K562 (cell line): ENCODE results near the gene TTC31. TPM values are rescaled to one million over a fixed set of nuclear protein-coding genes. Genes with fewer than 3 reads are reported as not detected.

Experiments used
- ATF1 ChIP-seq, 2 experiments: fragments of 450-650 bp in 1 of 2; IDR thresholded peaks; 2 replicates each; pipeline ENCODE4 v1.6.1; 2016; ENCODE audit warnings: missing compliant biosample characterization in 1 of 2, missing genetic modification characterization in 1 of 2
- CBFA2T2 ChIP-seq: fragments of 450-650 bp; conservative IDR thresholded peaks from 2 replicates; pipeline ENCODE4 v1.6.1; 2017; ENCODE audit warnings: mild to moderate bottlenecking
- CREB1 ChIP-seq, 2 experiments: sonication (generic) in 1 of 2; formaldehyde crosslinking in 1 of 2; IDR thresholded peaks; 2 replicates each; pipeline versions ENCODE4 v1.6.1 to v1.8.0; 2012 to 2022; ENCODE audit warnings: inconsistent platforms in 1 of 2, mild to moderate bottlenecking in 1 of 2, missing genetic modification reagents in 1 of 2, moderate library complexity in 1 of 2
- FOXO4 ChIP-seq: fragments of 450-650 bp; formaldehyde crosslinking; IDR thresholded peaks from 2 replicates; pipeline ENCODE4 v1.4.0; 2020; ENCODE audit warnings: mild to moderate bottlenecking, moderate library complexity
- KLF6 ChIP-seq: fragments of 250-450 bp; sonication (Bioruptor Pico); IDR thresholded peaks from 2 replicates; pipeline ENCODE4 v1.4.0; 2020; ENCODE audit warnings: mild to moderate bottlenecking, moderate library complexity, borderline replicate concordance
- MITF ChIP-seq: IDR thresholded peaks from 2 replicates; pipeline ENCODE4 v1.6.1; 2014; ENCODE audit warnings: antibody characterized with exemption
- MTA1 ChIP-seq: fragments of 450-650 bp; IDR thresholded peaks from 2 replicates; pipeline ENCODE4 v1.6.1; 2017; ENCODE audit warnings: borderline replicate concordance
- MXI1 ChIP-seq: IDR thresholded peaks from 2 replicates; pipeline ENCODE4 v1.6.1; 2011; ENCODE audit warnings: low read depth, mild to moderate bottlenecking, improper control_type of control experiment, low read length
- SNIP1 ChIP-seq: fragments of 450-650 bp; IDR thresholded peaks from 2 replicates; pipeline ENCODE4 v1.7.1; 2017; ENCODE audit warnings: low read depth, mild to moderate bottlenecking
- TEAD1 ChIP-seq, 2 experiments: fragments of 450-650 bp in 1 of 2; sonication (generic) in 1 of 2; formaldehyde crosslinking; IDR thresholded peaks; 2 replicates each; pipeline versions ENCODE4 v1.4.0 to v1.8.0; 2020 to 2022; ENCODE audit warnings: mild to moderate bottlenecking in 2 of 2, missing genetic modification reagents in 1 of 2
- YBX1 ChIP-seq: fragments of 450-650 bp; IDR thresholded peaks from 2 replicates; pipeline ENCODE4 v1.7.1; 2016; ENCODE audit warnings: mild to moderate bottlenecking
- ZNF639 ChIP-seq, 2 experiments: fragments of 200-800 bp in 1 of 2; sonication (Bioruptor generic) in 1 of 2; sonication (generic) in 1 of 2; formaldehyde crosslinking in 1 of 2; IDR thresholded peaks in 1 of 2; conservative IDR thresholded peaks in 1 of 2; 2 replicates each; pipeline versions ENCODE4 v1.5.0 to v1.6.1; 2016 to 2020; ENCODE audit warnings: missing compliant biosample characterization in 1 of 2, missing genetic modification characterization in 1 of 2, missing genetic modification reagents in 1 of 2
- polyA plus RNA-seq, 8 experiments: library from polyadenylated mRNA; depleted of rRNA in 4 of 8; stranded (reverse) in 5 of 8; unstranded in 3 of 8; fragments of >200 nt; fragmentation: Nextera tagmentation in 2 of 8; fragmentation: Illumina TruSeq in 1 of 8; extraction: Ambion mirVana in 2 of 8; extraction: Trizol in 1 of 8; gene quantifications; 2 replicates each; pipeline versions ENCODE4 v1.2.1 to v1.2.3, GENCODE V29; 2011 to 2014; ENCODE audit warnings: inconsistent platforms in 1 of 8, missing spikeins in 1 of 8
- total RNA-seq, 7 experiments: library from RNA; depleted of rRNA in 6 of 7; stranded (reverse); fragments of >200 nt in 6 of 7; fragmentation: Illumina TruSeq in 2 of 7; extraction: Trizol in 2 of 7; gene quantifications; 2 replicates each; pipeline versions ENCODE4 v1.2.1 to v1.2.3, GENCODE V29; 2011 to 2021; ENCODE audit warnings: low replicate concordance in 1 of 7
- TF ChIP-seq, protein P1 (sequence below): fragments of 450-650 bp; IDR thresholded peaks from 2 replicates; pipeline ENCODE4 v1.6.1; 2016; ENCODE audit warnings: low read depth

Gene TTC31
- total and polyA plus RNA-seq, 9 of the 15 experiments (the other 6 are each of a cell fraction or from before 2014, with no cell fraction given) = 4.7 to 30.5 (median 15.9) TPM

- TF ChIP-seq, protein P1, sequence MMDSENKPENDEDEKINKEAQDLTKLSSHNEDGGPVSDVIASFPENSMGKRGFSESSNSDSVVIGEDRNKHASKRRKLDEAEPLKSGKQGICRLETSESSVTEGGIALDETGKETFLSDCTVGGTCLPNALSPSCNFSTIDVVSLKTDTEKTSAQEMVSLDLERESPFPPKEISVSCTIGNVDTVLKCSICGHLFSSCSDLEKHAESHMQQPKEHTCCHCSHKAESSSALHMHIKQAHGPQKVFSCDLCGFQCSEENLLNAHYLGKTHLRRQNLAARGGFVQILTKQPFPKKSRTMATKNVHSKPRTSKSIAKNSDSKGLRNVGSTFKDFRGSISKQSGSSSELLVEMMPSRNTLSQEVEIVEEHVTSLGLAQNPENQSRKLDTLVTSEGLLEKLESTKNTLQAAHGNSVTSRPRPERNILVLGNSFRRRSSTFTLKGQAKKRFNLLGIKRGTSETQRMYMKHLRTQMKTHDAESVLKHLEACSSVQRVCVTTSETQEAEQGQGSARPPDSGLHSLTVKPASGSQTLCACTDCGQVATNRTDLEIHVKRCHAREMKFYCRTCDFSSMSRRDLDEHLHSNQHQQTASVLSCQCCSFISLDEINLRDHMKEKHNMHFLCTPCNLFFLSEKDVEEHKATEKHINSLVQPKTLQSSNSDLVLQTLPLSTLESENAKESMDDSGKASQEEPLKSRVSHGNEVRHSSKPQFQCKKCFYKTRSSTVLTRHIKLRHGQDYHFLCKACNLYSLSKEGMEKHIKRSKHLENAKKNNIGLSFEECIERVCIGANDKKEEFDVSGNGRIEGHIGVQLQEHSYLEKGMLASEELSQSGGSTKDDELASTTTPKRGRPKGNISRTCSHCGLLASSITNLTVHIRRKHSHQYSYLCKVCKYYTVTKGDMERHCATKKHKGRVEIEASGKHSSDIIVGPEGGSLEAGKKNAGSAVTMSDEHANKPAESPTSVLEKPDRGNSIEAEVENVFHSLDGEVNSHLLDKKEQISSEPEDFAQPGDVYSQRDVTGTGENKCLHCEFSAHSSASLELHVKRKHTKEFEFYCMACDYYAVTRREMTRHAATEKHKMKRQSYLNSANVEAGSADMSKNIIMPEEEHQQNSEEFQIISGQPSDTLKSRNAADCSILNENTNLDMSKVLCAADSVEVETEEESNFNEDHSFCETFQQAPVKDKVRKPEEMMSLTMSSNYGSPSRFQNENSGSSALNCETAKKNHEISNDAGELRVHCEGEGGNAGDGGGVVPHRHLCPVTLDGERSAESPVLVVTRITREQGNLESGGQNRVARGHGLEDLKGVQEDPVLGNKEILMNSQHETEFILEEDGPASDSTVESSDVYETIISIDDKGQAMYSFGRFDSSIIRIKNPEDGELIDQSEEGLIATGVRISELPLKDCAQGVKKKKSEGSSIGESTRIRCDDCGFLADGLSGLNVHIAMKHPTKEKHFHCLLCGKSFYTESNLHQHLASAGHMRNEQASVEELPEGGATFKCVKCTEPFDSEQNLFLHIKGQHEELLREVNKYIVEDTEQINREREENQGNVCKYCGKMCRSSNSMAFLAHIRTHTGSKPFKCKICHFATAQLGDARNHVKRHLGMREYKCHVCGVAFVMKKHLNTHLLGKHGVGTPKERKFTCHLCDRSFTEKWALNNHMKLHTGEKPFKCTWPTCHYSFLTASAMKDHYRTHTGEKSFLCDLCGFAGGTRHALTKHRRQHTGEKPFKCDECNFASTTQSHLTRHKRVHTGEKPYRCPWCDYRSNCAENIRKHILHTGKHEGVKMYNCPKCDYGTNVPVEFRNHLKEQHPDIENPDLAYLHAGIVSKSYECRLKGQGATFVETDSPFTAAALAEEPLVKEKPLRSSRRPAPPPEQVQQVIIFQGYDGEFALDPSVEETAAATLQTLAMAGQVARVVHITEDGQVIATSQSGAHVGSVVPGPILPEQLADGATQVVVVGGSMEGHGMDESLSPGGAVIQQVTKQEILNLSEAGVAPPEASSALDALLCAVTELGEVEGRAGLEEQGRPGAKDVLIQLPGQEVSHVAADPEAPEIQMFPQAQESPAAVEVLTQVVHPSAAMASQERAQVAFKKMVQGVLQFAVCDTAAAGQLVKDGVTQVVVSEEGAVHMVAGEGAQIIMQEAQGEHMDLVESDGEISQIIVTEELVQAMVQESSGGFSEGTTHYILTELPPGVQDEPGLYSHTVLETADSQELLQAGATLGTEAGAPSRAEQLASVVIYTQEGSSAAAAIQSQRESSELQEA = no peak
- TF ChIP-seq CBFA2T2 (0 out of 2 replicates have a peak, but pooled peaks have one; percentile 29), TEAD1 (CRISPR knock-in tag; IDR thresholded peaks at IDR 0.05) (no peak), MTA1 (0 out of 2 replicates have a peak, but pooled peaks have one; percentile 27), CREB1 (IDR thresholded peaks at IDR 0.05) (peak; percentile 21; the same call in 1 of the 2 replicates), CREB1 (CRISPR knock-in tag; IDR thresholded peaks at IDR 0.05) (0 out of 2 replicates have a peak, but pooled peaks have one; percentile 36), MITF (peak; percentile 91), KLF6 (CRISPR knock-in tag) (0 out of 2 replicates have a peak, but pooled peaks have one; percentile 58), SNIP1 (no peak), ZNF639 (CRISPR knock-in tag; conservative IDR thresholded peaks at IDR 0.05 in 1 of 2, IDR thresholded peaks at IDR 0.05 in 1 of 2) (0 out of 4 replicates have a peak, but pooled peaks of 1 of the 2 experiments have one; percentile 20), FOXO4 (no peak), ATF1 (CRISPR knock-in tag; IDR thresholded peaks at IDR 0.05) (no peak), ATF1 (tag; IDR thresholded peaks at IDR 0.05) (peak; percentile 57), MXI1 (no peak), YBX1 (no peak)
Measured at GRCh38 chr2:74502720-74503505, 20.0 kb downstream of the TTC31 start (continued).
